SK-N-SH treated with all-trans-retinoic acid at 6 μM for 48 hours (cell line): Measurements from ENCODE around the gene MMD.

ENCODE experiments used
- ATAC-seq: fragments of 200-7000 bp; cut with Tn5 transposase; 3 replicates; pipeline ENCODE4 v1.9.1; 2020; ENCODE audit warnings: mild to moderate bottlenecking, moderate library complexity
- ARNTL ChIP-seq: fragments of 450-650 bp; formaldehyde crosslinking; IDR thresholded peaks from 2 replicates; pipeline ENCODE4 v1.5.0; 2020; ENCODE audit warnings: low read depth, mild to moderate bottlenecking, moderate library complexity, borderline replicate concordance
- BACH2 ChIP-seq: fragments of 250-450 bp; sonication (Bioruptor Pico); IDR thresholded peaks from 2 replicates; pipeline ENCODE4 v1.9.0; 2021; ENCODE audit warnings: mild to moderate bottlenecking, borderline replicate concordance
- CSDC2 ChIP-seq: fragments of 250-450 bp; sonication (Bioruptor Pico); IDR thresholded peaks from 2 replicates; pipeline ENCODE4 v1.5.0; 2020; ENCODE audit warnings: mild to moderate bottlenecking, moderate library complexity
- ESRRG ChIP-seq: fragments of 250-450 bp; sonication (Bioruptor Pico); IDR thresholded peaks from 2 replicates; pipeline ENCODE4 v1.6.1; 2021; ENCODE audit warnings: mild to moderate bottlenecking
- ISL1 ChIP-seq: fragments of 250-450 bp; sonication (Bioruptor Pico); IDR thresholded peaks from 2 replicates; pipeline ENCODE4 v2.1.2; 2022; ENCODE audit warnings: mild to moderate bottlenecking, moderate library complexity
- POU6F1 ChIP-seq: fragments of 250-450 bp; sonication (Bioruptor Pico); IDR thresholded peaks from 2 replicates; pipeline ENCODE4 v1.8.0; 2021; ENCODE audit warnings: low read depth, mild to moderate bottlenecking, moderate library complexity, borderline replicate concordance
- PPARA ChIP-seq: fragments of 250-450 bp; sonication (Bioruptor Pico); IDR thresholded peaks from 2 replicates; pipeline ENCODE4 v1.5.0; 2020; ENCODE audit warnings: mild to moderate bottlenecking, borderline replicate concordance
- RARB ChIP-seq: fragments of 250-450 bp; sonication (Bioruptor Pico); IDR thresholded peaks from 2 replicates; pipeline ENCODE4 v1.8.0; 2021; ENCODE audit warnings: mild to moderate bottlenecking, moderate library complexity
- SNAI2 ChIP-seq: fragments of 250-450 bp; sonication (Bioruptor Pico); IDR thresholded peaks from 2 replicates; pipeline ENCODE4 v1.5.0; 2020; ENCODE audit warnings: mild to moderate bottlenecking, moderate library complexity
- TCF4 ChIP-seq: fragments of 250-450 bp; sonication (Bioruptor Pico); IDR thresholded peaks from 2 replicates; pipeline ENCODE4 v1.8.0; 2021; ENCODE audit warnings: mild to moderate bottlenecking, moderate library complexity, borderline replicate concordance
- TOX ChIP-seq: fragments of 250-450 bp; sonication (Bioruptor Pico); IDR thresholded peaks from 2 replicates; pipeline ENCODE4 v1.8.0; 2021; ENCODE audit warnings: mild to moderate bottlenecking, moderate library complexity, borderline replicate concordance
- TSHZ2 ChIP-seq: fragments of 250-450 bp; sonication (Bioruptor Pico); IDR thresholded peaks from 2 replicates; pipeline ENCODE4 v1.5.0; 2020; ENCODE audit warnings: mild to moderate bottlenecking, moderate library complexity
- ZC3H10 ChIP-seq: fragments of 250-450 bp; sonication (Bioruptor Pico); IDR thresholded peaks from 2 replicates; pipeline ENCODE4 v1.5.1; 2021; ENCODE audit warnings: mild to moderate bottlenecking, moderate library complexity
- ZFP30 ChIP-seq: fragments of 450-650 bp; formaldehyde crosslinking; IDR thresholded peaks from 2 replicates; pipeline ENCODE4 v1.5.0; 2022; ENCODE audit warnings: mild to moderate bottlenecking, moderate library complexity
- ZNF565 ChIP-seq: fragments of 450-650 bp; formaldehyde crosslinking; conservative IDR thresholded peaks from 2 replicates; pipeline ENCODE4 v1.5.0; 2020; ENCODE audit warnings: low read depth, mild to moderate bottlenecking, moderate library complexity
- ZNF70 ChIP-seq: fragments of 450-650 bp; formaldehyde crosslinking; IDR thresholded peaks from 2 replicates; pipeline ENCODE4 v1.5.0; 2020; ENCODE audit warnings: mild to moderate bottlenecking, moderate library complexity
- ZNF8 ChIP-seq: fragments of 450-650 bp; formaldehyde crosslinking; IDR thresholded peaks from 2 replicates; pipeline ENCODE4 v1.5.0; 2020; ENCODE audit warnings: mild to moderate bottlenecking, moderate library complexity
- TF ChIP-seq, protein P1 (sequence below): fragments of 250-450 bp; sonication (Bioruptor Pico); IDR thresholded peaks from 2 replicates; pipeline ENCODE4 v1.8.0; 2020; ENCODE audit warnings: mild to moderate bottlenecking, moderate library complexity, borderline replicate concordance
- TF ChIP-seq, protein P2 (sequence below): fragments of 250-450 bp; sonication (Bioruptor Pico); IDR thresholded peaks from 2 replicates; pipeline ENCODE4 v1.5.1; 2021; ENCODE audit warnings: mild to moderate bottlenecking, moderate library complexity
- TF ChIP-seq, protein P3 (sequence below): fragments of 250-450 bp; sonication (Bioruptor Pico); IDR thresholded peaks from 2 replicates; pipeline ENCODE4 v1.5.1; 2020; ENCODE audit warnings: low read depth, mild to moderate bottlenecking, moderate library complexity

The MMD gene

GRCh38 chr17:55351226-55351625, 70.4 kb downstream of the MMD start (continued):
- TF ChIP-seq, protein P1, sequence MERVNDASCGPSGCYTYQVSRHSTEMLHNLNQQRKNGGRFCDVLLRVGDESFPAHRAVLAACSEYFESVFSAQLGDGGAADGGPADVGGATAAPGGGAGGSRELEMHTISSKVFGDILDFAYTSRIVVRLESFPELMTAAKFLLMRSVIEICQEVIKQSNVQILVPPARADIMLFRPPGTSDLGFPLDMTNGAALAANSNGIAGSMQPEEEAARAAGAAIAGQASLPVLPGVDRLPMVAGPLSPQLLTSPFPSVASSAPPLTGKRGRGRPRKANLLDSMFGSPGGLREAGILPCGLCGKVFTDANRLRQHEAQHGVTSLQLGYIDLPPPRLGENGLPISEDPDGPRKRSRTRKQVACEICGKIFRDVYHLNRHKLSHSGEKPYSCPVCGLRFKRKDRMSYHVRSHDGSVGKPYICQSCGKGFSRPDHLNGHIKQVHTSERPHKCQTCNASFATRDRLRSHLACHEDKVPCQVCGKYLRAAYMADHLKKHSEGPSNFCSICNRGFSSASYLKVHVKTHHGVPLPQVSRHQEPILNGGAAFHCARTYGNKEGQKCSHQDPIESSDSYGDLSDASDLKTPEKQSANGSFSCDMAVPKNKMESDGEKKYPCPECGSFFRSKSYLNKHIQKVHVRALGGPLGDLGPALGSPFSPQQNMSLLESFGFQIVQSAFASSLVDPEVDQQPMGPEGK, result no peak
- TF ChIP-seq TOX (no peak), ESRRG (CRISPR knock-in tag) (no peak), ZNF565 (CRISPR knock-in tag) (no peak), CSDC2 (no peak), RARB (CRISPR knock-in tag) (no peak), ZFP30 (CRISPR knock-in tag) (no peak), ARNTL (CRISPR knock-in tag) (no peak)
- TF ChIP-seq, all 23 proteins: peak for 0

- no peak for ATAC-seq
- no peak for TF ChIP-seq RARB (CRISPR knock-in tag)
- TF ChIP-seq, protein P1, result no peak
- no peak for TF ChIP-seq TSHZ2 (CRISPR knock-in tag)
Observed at GRCh38 chr17:55350825-55351205, 70.8 kb downstream of the MMD start.

GRCh38 chr17:55348749-55349354, 72.8 kb downstream of the MMD start:
- no peak for TF ChIP-seq ZFP30 (CRISPR knock-in tag)
- no peak for TF ChIP-seq TSHZ2 (CRISPR knock-in tag)
- TF ChIP-seq, protein P2, sequence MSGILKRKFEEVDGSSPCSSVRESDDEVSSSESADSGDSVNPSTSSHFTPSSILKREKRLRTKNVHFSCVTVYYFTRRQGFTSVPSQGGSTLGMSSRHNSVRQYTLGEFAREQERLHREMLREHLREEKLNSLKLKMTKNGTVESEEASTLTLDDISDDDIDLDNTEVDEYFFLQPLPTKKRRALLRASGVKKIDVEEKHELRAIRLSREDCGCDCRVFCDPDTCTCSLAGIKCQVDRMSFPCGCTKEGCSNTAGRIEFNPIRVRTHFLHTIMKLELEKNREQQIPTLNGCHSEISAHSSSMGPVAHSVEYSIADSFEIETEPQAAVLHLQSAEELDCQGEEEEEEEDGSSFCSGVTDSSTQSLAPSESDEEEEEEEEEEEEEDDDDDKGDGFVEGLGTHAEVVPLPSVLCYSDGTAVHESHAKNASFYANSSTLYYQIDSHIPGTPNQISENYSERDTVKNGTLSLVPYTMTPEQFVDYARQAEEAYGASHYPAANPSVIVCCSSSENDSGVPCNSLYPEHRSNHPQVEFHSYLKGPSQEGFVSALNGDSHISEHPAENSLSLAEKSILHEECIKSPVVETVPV (CRISPR knock-in tag), result no peak
- TF ChIP-seq ARNTL (CRISPR knock-in tag), result no peak
- no peak for TF ChIP-seq CSDC2
- TF ChIP-seq TOX, result no peak
- TF ChIP-seq ESRRG (CRISPR knock-in tag), result no peak
- no peak for TF ChIP-seq ZNF565 (CRISPR knock-in tag)
- TF ChIP-seq BACH2 (CRISPR knock-in tag), result no peak
- TF ChIP-seq, all 23 proteins: peak for 0

DNA sequence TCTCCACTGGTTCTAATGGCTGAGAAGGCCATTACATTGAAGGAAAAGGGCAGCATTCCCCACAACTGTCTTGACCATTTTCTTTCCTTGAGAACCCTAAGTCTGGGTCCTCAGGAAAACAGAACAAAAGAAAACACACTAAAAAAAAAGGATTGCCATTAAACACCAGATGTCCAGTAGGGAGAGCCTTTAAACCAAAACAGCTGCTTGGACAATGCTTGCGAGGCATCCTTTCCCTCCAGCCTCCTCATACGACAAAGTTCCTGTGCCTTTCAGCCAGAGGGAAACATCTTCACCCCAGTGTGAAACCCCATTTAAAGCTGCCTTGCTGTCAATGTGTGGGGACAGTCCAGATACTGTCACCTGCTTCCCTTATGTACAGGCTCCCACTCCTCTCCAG, 74.3 kb downstream of the MMD start:
- TF ChIP-seq ZNF8 (no peak), BACH2 (CRISPR knock-in tag) (no peak)
- no peak for ATAC-seq

More at GRCh38 chr17:55348749-55349354, 72.8 kb downstream of the MMD start:
- peak; percentile 87 for ATAC-seq

DNA sequence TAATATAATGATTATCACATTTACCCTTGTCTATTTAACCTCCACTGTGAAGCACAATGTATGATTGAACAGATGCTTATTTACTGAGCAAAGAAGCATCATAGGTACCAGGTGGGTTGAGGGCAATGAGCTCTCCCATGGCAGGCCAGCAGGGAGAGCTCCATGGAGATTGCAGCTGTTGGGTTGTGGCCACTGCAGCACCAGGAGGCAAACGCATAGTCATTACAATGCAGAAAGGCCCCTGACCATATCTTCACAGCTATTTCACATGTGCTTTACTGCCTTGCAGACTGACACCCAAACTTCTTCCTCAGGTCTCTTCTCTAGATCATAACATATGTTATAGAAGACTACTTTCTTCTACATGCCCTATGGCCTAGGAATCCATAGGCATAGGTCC, 75.0 kb downstream of the MMD start:
- ATAC-seq, result no peak
- TF ChIP-seq ISL1 (CRISPR knock-in tag), result no peak
- TF ChIP-seq PPARA (CRISPR knock-in tag), result no peak
- TF ChIP-seq ZC3H10 (CRISPR knock-in tag), result no peak
- TF ChIP-seq SNAI2 (CRISPR knock-in tag), result no peak
- TF ChIP-seq RARB (CRISPR knock-in tag), result no peak
- no peak for TF ChIP-seq POU6F1 (CRISPR knock-in tag)
- TF ChIP-seq ZNF70 (CRISPR knock-in tag), result no peak
- TF ChIP-seq TCF4 (CRISPR knock-in tag), result no peak
- TF ChIP-seq BACH2 (CRISPR knock-in tag), result no peak
- no peak for TF ChIP-seq ZNF565 (CRISPR knock-in tag)
- TF ChIP-seq, protein P3, sequence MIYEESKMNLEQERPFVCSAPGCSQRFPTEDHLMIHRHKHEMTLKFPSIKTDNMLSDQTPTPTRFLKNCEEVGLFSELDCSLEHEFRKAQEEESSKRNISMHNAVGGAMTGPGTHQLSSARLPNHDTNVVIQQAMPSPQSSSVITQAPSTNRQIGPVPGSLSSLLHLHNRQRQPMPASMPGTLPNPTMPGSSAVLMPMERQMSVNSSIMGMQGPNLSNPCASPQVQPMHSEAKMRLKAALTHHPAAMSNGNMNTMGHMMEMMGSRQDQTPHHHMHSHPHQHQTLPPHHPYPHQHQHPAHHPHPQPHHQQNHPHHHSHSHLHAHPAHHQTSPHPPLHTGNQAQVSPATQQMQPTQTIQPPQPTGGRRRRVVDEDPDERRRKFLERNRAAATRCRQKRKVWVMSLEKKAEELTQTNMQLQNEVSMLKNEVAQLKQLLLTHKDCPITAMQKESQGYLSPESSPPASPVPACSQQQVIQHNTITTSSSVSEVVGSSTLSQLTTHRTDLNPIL (CRISPR knock-in tag), result no peak
